ENCODE measurements around the gene COX17. TPM values are rescaled to one million over a fixed set of nuclear protein-coding genes. Genes with fewer than 3 reads are reported as not detected.

The COX17 gene
- total RNA-seq, 2 donors from 2014 or later = 54.1 to 73.7 TPM

DNA sequence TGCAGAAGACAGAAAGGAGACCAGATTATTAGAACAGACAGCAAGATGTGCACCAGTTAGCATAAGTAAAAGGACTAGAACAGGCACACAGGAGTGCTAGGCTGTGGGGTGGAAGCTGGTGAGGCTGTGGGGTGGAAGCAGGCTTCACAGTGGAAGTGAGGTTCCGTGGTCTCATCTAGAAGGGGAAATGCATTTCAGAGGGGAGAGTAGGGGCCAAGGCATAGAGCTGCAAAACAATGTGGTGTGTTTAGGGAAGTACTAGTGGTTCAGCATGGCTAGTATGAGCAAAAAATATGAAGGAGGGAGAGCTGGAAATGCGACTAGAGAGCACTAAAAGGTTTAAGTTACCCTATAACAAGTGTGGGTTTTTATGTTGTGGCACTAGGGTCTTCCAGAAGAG lies 23.3 kb downstream of the COX17 start:
- H3K4me3 Mint-ChIP-seq = no peak overlapping the region
- WGBS, 2 experiments (ENCODE audit: insufficient coverage in 1 of 2, insufficient read length in 1 of 2) = 45 to 100% methylated on average over 1 to 2 of the region's 2 CpGs
- peaks cover 2% of the 10 kb centered on the region for H3K4me1 Mint-ChIP-seq

DNA sequence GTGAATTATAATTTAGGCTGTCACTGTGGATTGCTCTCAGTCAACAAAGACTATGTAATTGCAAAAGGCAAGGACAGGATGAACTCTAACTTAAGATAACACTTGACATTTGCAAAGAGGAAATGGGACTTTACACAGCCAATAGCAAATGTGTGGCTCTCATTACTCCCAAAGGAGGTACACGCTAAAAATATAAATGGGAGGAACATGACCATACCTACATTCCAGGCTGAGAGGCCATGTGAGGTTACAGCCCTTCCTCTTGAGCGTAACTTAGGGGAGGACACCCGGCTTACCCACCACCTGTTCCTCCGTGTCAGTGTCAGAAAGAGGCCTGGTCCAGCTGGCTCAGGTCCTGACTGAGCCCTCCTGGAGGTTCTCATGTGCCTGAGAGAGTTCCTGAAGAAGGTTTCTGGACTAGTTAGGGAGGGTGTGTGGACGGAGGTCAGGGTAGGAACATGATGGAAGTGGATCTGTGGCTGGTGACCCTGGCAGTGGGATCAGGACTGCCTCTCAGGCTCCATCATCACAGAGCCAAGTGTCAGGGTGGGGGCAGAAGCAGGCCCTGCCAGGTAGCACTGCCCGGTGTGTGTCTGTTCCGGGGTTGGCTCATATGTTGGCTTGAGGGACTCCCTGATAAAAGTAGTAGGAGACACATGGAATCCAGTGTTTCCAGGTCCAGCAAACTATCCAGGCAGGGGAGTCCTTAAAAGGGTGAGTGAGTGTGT lies 24.7 kb downstream of the COX17 start:
- DNase-seq = no peak
- Mint-ChIP-seq H3K4me1 (peaks cover 5% of the 10 kb centered on the region), H3K4me3 (no peak overlapping the region), H3K36me3 (ENCODE audit: low read depth) (no peaks in the 10 kb centered on the region), H3K27ac (no peak overlapping the region), H3K9me3 (no peaks in the 10 kb centered on the region), H3K27me3 (ENCODE audit: insufficient read depth) (no peaks in the 10 kb centered on the region)
- no peak overlapping the region for H3K4me3 ChIP-seq (ENCODE audit: low read length)
- H3K9me3 ChIP-seq (ENCODE audit: control insufficient read depth, low read length) = no peaks in the 10 kb centered on the region
- TF ChIP-seq, protein P1, sequence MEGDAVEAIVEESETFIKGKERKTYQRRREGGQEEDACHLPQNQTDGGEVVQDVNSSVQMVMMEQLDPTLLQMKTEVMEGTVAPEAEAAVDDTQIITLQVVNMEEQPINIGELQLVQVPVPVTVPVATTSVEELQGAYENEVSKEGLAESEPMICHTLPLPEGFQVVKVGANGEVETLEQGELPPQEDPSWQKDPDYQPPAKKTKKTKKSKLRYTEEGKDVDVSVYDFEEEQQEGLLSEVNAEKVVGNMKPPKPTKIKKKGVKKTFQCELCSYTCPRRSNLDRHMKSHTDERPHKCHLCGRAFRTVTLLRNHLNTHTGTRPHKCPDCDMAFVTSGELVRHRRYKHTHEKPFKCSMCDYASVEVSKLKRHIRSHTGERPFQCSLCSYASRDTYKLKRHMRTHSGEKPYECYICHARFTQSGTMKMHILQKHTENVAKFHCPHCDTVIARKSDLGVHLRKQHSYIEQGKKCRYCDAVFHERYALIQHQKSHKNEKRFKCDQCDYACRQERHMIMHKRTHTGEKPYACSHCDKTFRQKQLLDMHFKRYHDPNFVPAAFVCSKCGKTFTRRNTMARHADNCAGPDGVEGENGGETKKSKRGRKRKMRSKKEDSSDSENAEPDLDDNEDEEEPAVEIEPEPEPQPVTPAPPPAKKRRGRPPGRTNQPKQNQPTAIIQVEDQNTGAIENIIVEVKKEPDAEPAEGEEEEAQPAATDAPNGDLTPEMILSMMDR (conservative IDR thresholded peaks at IDR 0.05) = no peak
- no peak overlapping the region for H3K9ac ChIP-seq (ENCODE audit: extremely low read depth, low read length, poor library complexity, severe bottlenecking)
- H3K27me3 ChIP-seq (ENCODE audit: control insufficient read depth, insufficient read depth, low read length, poor library complexity, severe bottlenecking) = no peaks in the 10 kb centered on the region
- WGBS, 2 experiments (ENCODE audit: insufficient coverage in 1 of 2, insufficient read length in 1 of 2) = 90 to 100% methylated on average over 1 to 7 of the region's 7 CpGs
- no peaks in the 10 kb centered on the region for H3K36me3 ChIP-seq (ENCODE audit: control insufficient read depth, insufficient read depth, low read length)
- no peak overlapping the region for H3K27ac ChIP-seq (ENCODE audit: low read depth, low read length)
- no peaks in the 10 kb centered on the region for H3K4me1 ChIP-seq (ENCODE audit: control insufficient read depth, insufficient read depth, low read length)

More for the DNA sequence above, 23.3 kb downstream of the COX17 start:
- no peak overlapping the region for H3K9ac ChIP-seq (ENCODE audit: extremely low read depth, low read length, poor library complexity, severe bottlenecking)
- no peak for DNase-seq
- H3K27me3 ChIP-seq (ENCODE audit: control insufficient read depth, insufficient read depth, low read length, poor library complexity, severe bottlenecking) = no peaks in the 10 kb centered on the region
- no peaks in the 10 kb centered on the region for H3K9me3 ChIP-seq (ENCODE audit: control insufficient read depth, low read length)
- no peaks in the 10 kb centered on the region for H3K36me3 ChIP-seq (ENCODE audit: control insufficient read depth, insufficient read depth, low read length)
- no peaks in the 10 kb centered on the region for H3K36me3 Mint-ChIP-seq (ENCODE audit: low read depth)
- H3K27me3 Mint-ChIP-seq (ENCODE audit: insufficient read depth) = no peaks in the 10 kb centered on the region
- H3K9me3 Mint-ChIP-seq = no peaks in the 10 kb centered on the region
- H3K4me1 ChIP-seq (ENCODE audit: control insufficient read depth, insufficient read depth, low read length) = no peaks in the 10 kb centered on the region
- no peak overlapping the region for H3K27ac ChIP-seq (ENCODE audit: low read depth, low read length)
- H3K4me3 ChIP-seq (ENCODE audit: low read length) = no peak overlapping the region
- TF ChIP-seq, protein P1 (conservative IDR thresholded peaks at IDR 0.05) = no peak
- H3K27ac Mint-ChIP-seq = no peak overlapping the region

DNA sequence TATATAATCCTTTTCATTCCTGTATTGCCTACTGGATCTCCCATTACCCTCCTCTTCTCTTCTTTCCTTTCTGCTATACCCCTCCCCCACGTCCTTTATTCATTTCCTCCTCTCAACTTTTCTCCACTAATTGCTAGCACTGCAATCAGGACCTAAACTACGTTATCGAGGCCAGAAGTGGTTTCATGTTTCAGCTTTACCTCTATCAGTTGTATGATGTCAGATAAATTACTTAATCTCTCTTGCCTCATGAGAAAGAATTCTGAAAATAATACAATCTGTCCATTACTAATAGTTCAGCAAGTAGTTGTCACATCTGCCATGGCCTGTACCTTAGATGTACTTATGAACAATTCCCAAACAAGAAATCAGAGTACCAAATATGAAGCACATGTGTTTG lies 27.4 kb downstream of the COX17 start:
- H3K27me3 ChIP-seq (ENCODE audit: control insufficient read depth, insufficient read depth, low read length, poor library complexity, severe bottlenecking) = no peaks in the 10 kb centered on the region
- peaks cover 8% of the 10 kb centered on the region for H3K4me1 Mint-ChIP-seq
- DNase-seq = no peak
- no peaks in the 10 kb centered on the region for H3K9me3 ChIP-seq (ENCODE audit: control insufficient read depth, low read length)
- no peaks in the 10 kb centered on the region for H3K4me1 ChIP-seq (ENCODE audit: control insufficient read depth, insufficient read depth, low read length)
- H3K4me3 Mint-ChIP-seq = no peak overlapping the region
- TF ChIP-seq, protein P1 (conservative IDR thresholded peaks at IDR 0.05) = no peak
- no peaks in the 10 kb centered on the region for H3K9me3 Mint-ChIP-seq
- H3K9ac ChIP-seq (ENCODE audit: extremely low read depth, low read length, poor library complexity, severe bottlenecking) = no peak overlapping the region
- 81 to 88% methylated on average over 3 of the region's 3 CpGs for WGBS, 2 experiments (ENCODE audit: insufficient coverage in 1 of 2, insufficient read length in 1 of 2)
- no peaks in the 10 kb centered on the region for H3K27me3 Mint-ChIP-seq (ENCODE audit: insufficient read depth)
- no peaks in the 10 kb centered on the region for H3K36me3 ChIP-seq (ENCODE audit: control insufficient read depth, insufficient read depth, low read length)
- H3K4me3 ChIP-seq (ENCODE audit: low read length) = no peak overlapping the region
- H3K27ac Mint-ChIP-seq = no peak overlapping the region
- H3K27ac ChIP-seq (ENCODE audit: low read depth, low read length) = no peak overlapping the region
- no peaks in the 10 kb centered on the region for H3K36me3 Mint-ChIP-seq (ENCODE audit: low read depth)

Data from endodermal cell (in vitro differentiated cells).